Measurements from ENCODE around the gene PPP4R3A.

Gene PPP4R3A

DNA sequence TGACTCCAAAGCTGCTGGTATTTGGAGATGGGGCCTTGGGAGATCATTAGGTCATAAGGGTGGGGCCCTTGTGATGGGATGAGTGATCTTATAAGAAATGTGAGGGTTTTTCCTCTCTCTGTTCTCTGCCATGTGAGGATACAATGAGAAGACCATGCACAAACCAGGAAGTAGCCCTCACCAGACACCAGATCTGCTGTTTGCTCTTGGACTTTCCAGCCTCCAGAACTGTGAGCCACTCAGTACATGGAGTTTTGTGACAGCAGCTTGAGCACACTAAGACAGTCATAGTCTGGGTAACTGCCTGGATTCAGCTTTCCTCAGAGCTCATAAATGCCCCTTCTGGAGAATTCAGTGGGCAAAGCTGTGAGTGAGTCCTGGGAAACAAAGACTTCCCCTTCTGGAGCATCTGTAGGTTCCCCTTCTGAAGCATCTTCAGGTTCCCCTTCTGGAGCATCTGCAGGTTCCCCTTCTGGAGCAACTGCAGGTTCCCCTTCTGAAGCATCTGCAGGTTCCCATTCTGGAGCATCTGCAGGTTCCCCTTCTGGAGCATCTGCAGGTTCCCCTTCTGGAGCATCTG lies 11.0 kb upstream of the PPP4R3A start:
- Histone ChIP-seq H3K36me3 (ENCODE audit: control insufficient read depth in 2 of 2, insufficient read depth in 1 of 2, low read length in 2 of 2) (no peaks in the 10 kb centered on the region), H3K27ac (ENCODE audit: extremely low read depth, low read depth, low read length) (no peak overlapping the region), H3K9me3 (ENCODE audit: control insufficient read depth, insufficient read depth, low read depth, low read length) (no peaks in the 10 kb centered on the region), H3K4me1 (ENCODE audit: control insufficient read depth, insufficient read depth, low read length) (no peaks in the 10 kb centered on the region), H3K4me3 (ENCODE audit: low read depth, low read length) (no peak overlapping the region)
- no peak for TF ChIP-seq ZNF335 (tag by site-specific recombination; conservative IDR thresholded peaks at IDR 0.05)
- no peak for TF ChIP-seq ZNF140 (tag by site-specific recombination; IDR thresholded peaks at IDR 0.05)
- no peak for TF ChIP-seq ZNF473 (tag by site-specific recombination; IDR thresholded peaks at IDR 0.05)
- TF ChIP-seq, protein P1, sequence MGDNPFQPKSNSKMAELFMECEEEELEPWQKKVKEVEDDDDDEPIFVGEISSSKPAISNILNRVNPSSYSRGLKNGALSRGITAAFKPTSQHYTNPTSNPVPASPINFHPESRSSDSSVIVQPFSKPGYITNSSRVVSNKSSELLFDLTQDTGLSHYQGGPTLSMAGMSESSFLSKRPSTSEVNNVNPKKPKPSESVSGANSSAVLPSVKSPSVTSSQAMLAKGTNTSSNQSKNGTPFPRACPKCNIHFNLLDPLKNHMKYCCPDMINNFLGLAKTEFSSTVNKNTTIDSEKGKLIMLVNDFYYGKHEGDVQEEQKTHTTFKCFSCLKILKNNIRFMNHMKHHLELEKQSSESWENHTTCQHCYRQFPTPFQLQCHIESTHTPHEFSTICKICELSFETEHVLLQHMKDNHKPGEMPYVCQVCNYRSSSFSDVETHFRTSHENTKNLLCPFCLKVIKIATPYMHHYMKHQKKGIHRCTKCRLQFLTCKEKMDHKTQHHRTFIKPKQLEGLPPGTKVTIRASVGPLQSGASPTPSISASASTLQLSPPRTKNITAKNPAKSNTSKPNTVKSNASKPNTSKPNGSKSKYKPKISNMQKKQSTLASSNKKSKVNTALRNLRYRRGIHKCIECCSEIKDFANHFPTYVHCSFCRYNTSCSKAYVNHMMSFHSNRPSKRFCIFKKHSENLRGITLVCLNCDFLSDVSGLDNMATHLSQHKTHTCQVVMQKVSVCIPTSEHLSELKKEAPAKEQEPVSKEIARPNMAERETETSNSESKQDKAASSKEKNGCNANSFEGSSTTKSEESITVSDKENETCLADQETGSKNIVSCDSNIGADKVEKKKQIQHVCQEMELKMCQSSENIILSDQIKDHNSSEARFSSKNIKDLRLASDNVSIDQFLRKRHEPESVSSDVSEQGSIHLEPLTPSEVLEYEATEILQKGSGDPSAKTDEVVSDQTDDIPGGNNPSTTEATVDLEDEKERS (tag by site-specific recombination; IDR thresholded peaks at IDR 0.05), result no peak
- TF ChIP-seq HOXD13 (CRISPR knock-in tag; IDR thresholded peaks at IDR 0.05; ENCODE audit: borderline replicate concordance), result no peak
- no peak for TF ChIP-seq ZNF664 (tag by site-specific recombination; IDR thresholded peaks at IDR 0.05)
- no peak for TF ChIP-seq ZNF404 (tag by site-specific recombination; IDR thresholded peaks at IDR 0.05)
- TF ChIP-seq, protein P2, sequence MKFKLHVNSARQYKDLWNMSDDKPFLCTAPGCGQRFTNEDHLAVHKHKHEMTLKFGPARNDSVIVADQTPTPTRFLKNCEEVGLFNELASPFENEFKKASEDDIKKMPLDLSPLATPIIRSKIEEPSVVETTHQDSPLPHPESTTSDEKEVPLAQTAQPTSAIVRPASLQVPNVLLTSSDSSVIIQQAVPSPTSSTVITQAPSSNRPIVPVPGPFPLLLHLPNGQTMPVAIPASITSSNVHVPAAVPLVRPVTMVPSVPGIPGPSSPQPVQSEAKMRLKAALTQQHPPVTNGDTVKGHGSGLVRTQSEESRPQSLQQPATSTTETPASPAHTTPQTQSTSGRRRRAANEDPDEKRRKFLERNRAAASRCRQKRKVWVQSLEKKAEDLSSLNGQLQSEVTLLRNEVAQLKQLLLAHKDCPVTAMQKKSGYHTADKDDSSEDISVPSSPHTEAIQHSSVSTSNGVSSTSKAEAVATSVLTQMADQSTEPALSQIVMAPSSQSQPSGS (tag by site-specific recombination; IDR thresholded peaks at IDR 0.05; ENCODE audit: low read depth), result no peak
- TF ChIP-seq ZNF169 (tag by site-specific recombination; IDR thresholded peaks at IDR 0.05), result no peak
- no peak for TF ChIP-seq ZNF785 (tag by site-specific recombination; IDR thresholded peaks at IDR 0.05)
- TF ChIP-seq SALL2 (tag by site-specific recombination; IDR thresholded peaks at IDR 0.05; ENCODE audit: borderline replicate concordance), result no peak
- TF ChIP-seq ZNF768 (tag by site-specific recombination; IDR thresholded peaks at IDR 0.05), result no peak
- no peak for TF ChIP-seq ZNF555 (tag by site-specific recombination; conservative IDR thresholded peaks at IDR 0.05)
- no peak for TF ChIP-seq ZFP3 (tag by site-specific recombination; IDR thresholded peaks at IDR 0.05; ENCODE audit: low read depth)
- no peak for TF ChIP-seq ZNF248 (tag by site-specific recombination; IDR thresholded peaks at IDR 0.05)
- TF ChIP-seq, protein P3, sequence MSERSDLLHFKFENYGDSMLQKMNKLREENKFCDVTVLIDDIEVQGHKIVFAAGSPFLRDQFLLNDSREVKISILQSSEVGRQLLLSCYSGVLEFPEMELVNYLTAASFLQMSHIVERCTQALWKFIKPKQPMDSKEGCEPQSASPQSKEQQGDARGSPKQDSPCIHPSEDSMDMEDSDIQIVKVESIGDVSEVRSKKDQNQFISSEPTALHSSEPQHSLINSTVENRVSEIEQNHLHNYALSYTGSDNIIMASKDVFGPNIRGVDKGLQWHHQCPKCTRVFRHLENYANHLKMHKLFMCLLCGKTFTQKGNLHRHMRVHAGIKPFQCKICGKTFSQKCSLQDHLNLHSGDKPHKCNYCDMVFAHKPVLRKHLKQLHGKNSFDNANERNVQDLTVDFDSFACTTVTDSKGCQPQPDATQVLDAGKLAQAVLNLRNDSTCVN (tag by site-specific recombination; optimal IDR thresholded peaks at IDR 0.05), result no peak
- TF ChIP-seq, protein P4, sequence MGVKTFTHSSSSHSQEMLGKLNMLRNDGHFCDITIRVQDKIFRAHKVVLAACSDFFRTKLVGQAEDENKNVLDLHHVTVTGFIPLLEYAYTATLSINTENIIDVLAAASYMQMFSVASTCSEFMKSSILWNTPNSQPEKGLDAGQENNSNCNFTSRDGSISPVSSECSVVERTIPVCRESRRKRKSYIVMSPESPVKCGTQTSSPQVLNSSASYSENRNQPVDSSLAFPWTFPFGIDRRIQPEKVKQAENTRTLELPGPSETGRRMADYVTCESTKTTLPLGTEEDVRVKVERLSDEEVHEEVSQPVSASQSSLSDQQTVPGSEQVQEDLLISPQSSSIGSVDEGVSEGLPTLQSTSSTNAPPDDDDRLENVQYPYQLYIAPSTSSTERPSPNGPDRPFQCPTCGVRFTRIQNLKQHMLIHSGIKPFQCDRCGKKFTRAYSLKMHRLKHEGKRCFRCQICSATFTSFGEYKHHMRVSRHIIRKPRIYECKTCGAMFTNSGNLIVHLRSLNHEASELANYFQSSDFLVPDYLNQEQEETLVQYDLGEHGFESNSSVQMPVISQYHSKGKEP (tag by site-specific recombination; IDR thresholded peaks at IDR 0.05), result no peak
- ChIA-PET CTCF (interaction anchor here (1.2 kb wide), 1 partner anchor 198 kb away, joined by 5 read pairs; no protein-coding TSS in a partner anchor), POLR2A (no interaction called here)

DNA sequence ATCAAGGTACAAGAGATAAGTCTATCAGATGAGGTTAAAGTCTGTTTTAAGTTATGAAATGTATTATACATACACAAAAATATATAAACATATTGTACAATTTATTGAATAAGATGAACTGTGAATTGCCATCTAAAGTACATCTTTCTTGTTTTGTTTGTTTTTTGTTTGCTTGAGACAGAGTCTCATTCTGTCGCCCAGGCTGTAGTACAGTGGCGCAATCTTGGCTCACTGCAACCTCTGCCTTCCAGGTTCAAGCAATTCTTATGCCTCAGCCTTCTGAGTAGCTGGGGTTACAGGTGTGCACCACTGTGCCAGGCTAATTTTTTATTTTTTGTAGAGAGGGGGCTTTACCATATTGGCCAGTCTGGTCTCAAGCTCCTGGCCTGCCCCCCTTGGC lies 10.0 kb upstream of the PPP4R3A start:
- Histone ChIP-seq H3K27ac (ENCODE audit: extremely low read depth, low read depth, low read length) (no peak overlapping the region), H3K4me3 (ENCODE audit: low read depth, low read length) (no peak overlapping the region), H3K9me3 (ENCODE audit: control insufficient read depth, insufficient read depth, low read depth, low read length) (no peaks in the 10 kb centered on the region), H3K4me1 (ENCODE audit: control insufficient read depth, insufficient read depth, low read length) (no peaks in the 10 kb centered on the region), H3K36me3 (ENCODE audit: control insufficient read depth in 2 of 2, insufficient read depth in 1 of 2, low read length in 2 of 2) (no peaks in the 10 kb centered on the region)
- TF ChIP-seq ZNF423 (tag by site-specific recombination; IDR thresholded peaks at IDR 0.05) (no peak), ZNF155 (tag by site-specific recombination; IDR thresholded peaks at IDR 0.05) (no peak), ZNF202 (tag by site-specific recombination; IDR thresholded peaks at IDR 0.05; ENCODE audit: borderline replicate concordance) (no peak), ZXDB (tag by site-specific recombination; IDR thresholded peaks at IDR 0.05) (no peak), ZNF157 (tag by site-specific recombination; IDR thresholded peaks at IDR 0.05) (no peak), ZNF239 (tag by site-specific recombination; IDR thresholded peaks at IDR 0.05) (no peak)
- TF ChIP-seq, protein P5, sequence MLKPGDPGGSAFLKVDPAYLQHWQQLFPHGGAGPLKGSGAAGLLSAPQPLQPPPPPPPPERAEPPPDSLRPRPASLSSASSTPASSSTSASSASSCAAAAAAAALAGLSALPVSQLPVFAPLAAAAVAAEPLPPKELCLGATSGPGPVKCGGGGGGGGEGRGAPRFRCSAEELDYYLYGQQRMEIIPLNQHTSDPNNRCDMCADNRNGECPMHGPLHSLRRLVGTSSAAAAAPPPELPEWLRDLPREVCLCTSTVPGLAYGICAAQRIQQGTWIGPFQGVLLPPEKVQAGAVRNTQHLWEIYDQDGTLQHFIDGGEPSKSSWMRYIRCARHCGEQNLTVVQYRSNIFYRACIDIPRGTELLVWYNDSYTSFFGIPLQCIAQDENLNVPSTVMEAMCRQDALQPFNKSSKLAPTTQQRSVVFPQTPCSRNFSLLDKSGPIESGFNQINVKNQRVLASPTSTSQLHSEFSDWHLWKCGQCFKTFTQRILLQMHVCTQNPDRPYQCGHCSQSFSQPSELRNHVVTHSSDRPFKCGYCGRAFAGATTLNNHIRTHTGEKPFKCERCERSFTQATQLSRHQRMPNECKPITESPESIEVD (tag by site-specific recombination; IDR thresholded peaks at IDR 0.05), result no peak
- ChIA-PET POLR2A (interaction anchor here (0.6 kb wide), 1 partner anchor 172 kb away, joined by 3 read pairs; no protein-coding TSS in a partner anchor), CTCF (interaction anchor here (1.2 kb wide), 1 partner anchor 197 kb away, joined by 5 read pairs; no protein-coding TSS in a partner anchor)
